Measurements from ENCODE around the gene SLC16A11. TPM values are rescaled to one million over a fixed set of nuclear protein-coding genes. Genes with fewer than 3 reads are reported as not detected.

SLC16A11 gene
- total and polyA plus RNA-seq, 3 experiments from 2014 or later, result 1.3 to 1.8 (median 1.6) TPM

Other genes with a start within 250 kb of the SLC16A11 start
- gene TEKT1, start 212.4 kb downstream of the SLC16A11 start, total RNA-seq, result not detected
- not detected for gene TEKT1, start 212.4 kb downstream of the SLC16A11 start, polyA plus RNA-seq
- not detected for gene ALOX12, start 48.0 kb downstream of the SLC16A11 start, total RNA-seq
- gene ALOX12, start 48.0 kb downstream of the SLC16A11 start, polyA plus RNA-seq, result 0.47 TPM
- 100 to 1,000 TPM; 160 to 169 TPM for gene RNASEK, start 31.5 kb downstream of the SLC16A11 start, total RNA-seq
- gene RNASEK, start 31.5 kb downstream of the SLC16A11 start, polyA plus RNA-seq, result 795 TPM
- under 1 TPM; 0.24 to 0.59 TPM for gene BCL6B, start 21.0 kb downstream of the SLC16A11 start, total RNA-seq
- gene BCL6B, start 21.0 kb downstream of the SLC16A11 start, polyA plus RNA-seq, result 0.09 TPM
- gene SLC16A13, start 8.1 kb downstream of the SLC16A11 start, total RNA-seq, result 1 to 10 TPM; 7.7 to 8.1 TPM
- 1.4 TPM for gene SLC16A13, start 8.1 kb downstream of the SLC16A11 start, polyA plus RNA-seq
- under 1 TPM; 0.33 to 0.42 TPM for gene CLEC10A, start 36.2 kb upstream of the SLC16A11 start, total RNA-seq
- not detected for gene CLEC10A, start 36.2 kb upstream of the SLC16A11 start, polyA plus RNA-seq
- not detected for gene ASGR2, start 70.7 kb upstream of the SLC16A11 start, total RNA-seq
- gene ASGR2, start 70.7 kb upstream of the SLC16A11 start, polyA plus RNA-seq, result not detected
- under 1 TPM; 0.46 to 0.55 TPM for gene ASGR1, start 135.3 kb upstream of the SLC16A11 start, total RNA-seq
- not detected for gene ASGR1, start 135.3 kb upstream of the SLC16A11 start, polyA plus RNA-seq
- gene DLG4, start 175.7 kb upstream of the SLC16A11 start, total RNA-seq, result 1 to 10 TPM; 3.5 to 4.4 TPM
- gene DLG4, start 175.7 kb upstream of the SLC16A11 start, polyA plus RNA-seq, result 0.45 TPM
- gene ACADVL, start 175.8 kb upstream of the SLC16A11 start, total RNA-seq, result 100 to 1,000 TPM; 281 to 288 TPM
- gene ACADVL, start 175.8 kb upstream of the SLC16A11 start, polyA plus RNA-seq, result 109 TPM
- gene DVL2, start 190.4 kb upstream of the SLC16A11 start, total RNA-seq, result 10 to 100 TPM; 61.8 to 65.5 TPM
- gene DVL2, start 190.4 kb upstream of the SLC16A11 start, polyA plus RNA-seq, result 24.0 TPM
- 10 to 100 TPM; 48.0 to 51.9 TPM for gene PHF23, start 195.4 kb upstream of the SLC16A11 start, total RNA-seq
- 25.8 TPM for gene PHF23, start 195.4 kb upstream of the SLC16A11 start, polyA plus RNA-seq
- gene GABARAP, start 198.4 kb upstream of the SLC16A11 start, total RNA-seq, result 100 to 1,000 TPM; 156 to 165 TPM
- 914 TPM for gene GABARAP, start 198.4 kb upstream of the SLC16A11 start, polyA plus RNA-seq
- 100 to 1,000 TPM; 224 to 240 TPM for gene CTDNEP1, start 207.6 kb upstream of the SLC16A11 start, total RNA-seq
- gene CTDNEP1, start 207.6 kb upstream of the SLC16A11 start, polyA plus RNA-seq, result 57.1 TPM
- 100 to 1,000 TPM; 106 to 111 TPM for gene ELP5, start 208.1 kb upstream of the SLC16A11 start, total RNA-seq
- 84.8 TPM for gene ELP5, start 208.1 kb upstream of the SLC16A11 start, polyA plus RNA-seq
- gene CLDN7, start 218.4 kb upstream of the SLC16A11 start, total RNA-seq, result 1 to 10 TPM in 1 of 2 experiments, under 1 TPM in 1; 0.63 to 1.1 TPM
- gene CLDN7, start 218.4 kb upstream of the SLC16A11 start, polyA plus RNA-seq, result 2.1 TPM
- gene SLC2A4, start 237.6 kb upstream of the SLC16A11 start, total RNA-seq, result under 1 TPM; 0.18 to 0.24 TPM
- gene SLC2A4, start 237.6 kb upstream of the SLC16A11 start, polyA plus RNA-seq, result not detected